H9 (cell line): Measurements from ENCODE around the gene KLF16. TPM values are rescaled to one million over a fixed set of nuclear protein-coding genes. Genes with fewer than 3 reads are reported as not detected.
A peak's percentile ranks its signal among the peaks of the same experiment; 100 is the strongest.

Experiments
- DNase-seq: peaks from one replicate; pipeline ENCODE4 v3.0.0-alpha.2; 2017
- H2AFZ ChIP-seq: one replicate; pipeline ENCODE4 v1.6.1; 2013; ENCODE audit warnings: mild to moderate bottlenecking, low read length, control low read depth, moderate library complexity
- H2AK5ac ChIP-seq: 2 replicates; pipeline ENCODE4 v1.6.1; 2013; ENCODE audit warnings: low read length, control low read depth, mixed read lengths; ENCODE audit not compliant: insufficient read length
- H2BK120ac ChIP-seq: one replicate; pipeline ENCODE4 v1.6.1; 2013; ENCODE audit warnings: low read depth, mild to moderate bottlenecking, low read length, control low read depth, inconsistent platforms; ENCODE audit not compliant: poor library complexity, severe bottlenecking
- H2BK12ac ChIP-seq: 2 replicates; pipeline ENCODE4 v1.6.1; 2013; ENCODE audit warnings: low read length, control low read depth, mixed read lengths, low read depth; ENCODE audit not compliant: insufficient read length
- H2BK15ac ChIP-seq: 2 replicates; pipeline ENCODE4 v1.6.1; 2013; ENCODE audit warnings: low read depth, low read length, control low read depth
- H2BK20ac ChIP-seq: one replicate; pipeline ENCODE4 v1.6.1; 2013; ENCODE audit warnings: low read depth, mild to moderate bottlenecking, low read length, control low read depth, inconsistent platforms; ENCODE audit not compliant: poor library complexity, severe bottlenecking
- H2BK5ac ChIP-seq: 2 replicates; pipeline ENCODE4 v1.6.1; 2013; ENCODE audit warnings: low read length, control low read depth, mixed read lengths; ENCODE audit not compliant: insufficient read length
- H3K14ac ChIP-seq: 2 replicates; pipeline ENCODE4 v1.6.1; 2013; ENCODE audit warnings: low read length, control low read depth; ENCODE audit not compliant: insufficient read depth
- H3K18ac ChIP-seq: 2 replicates; pipeline ENCODE4 v1.6.1; 2013; ENCODE audit warnings: low read depth, mild to moderate bottlenecking, mixed read lengths, low read length, control low read depth; ENCODE audit not compliant: insufficient read length
- H3K23ac ChIP-seq: 2 replicates; pipeline ENCODE4 v1.6.1; 2013; ENCODE audit warnings: low read length, control low read depth, mixed read lengths, low read depth; ENCODE audit not compliant: insufficient read length
- H3K23me2 ChIP-seq: 2 replicates; pipeline ENCODE4 v1.6.1; 2013; ENCODE audit warnings: low read depth, mild to moderate bottlenecking, mixed read lengths, low read length, control low read depth; ENCODE audit not compliant: insufficient read length, poor library complexity, severe bottlenecking
- H3K27ac ChIP-seq: 2 replicates; pipeline ENCODE4 v1.5.1; 2013; ENCODE audit warnings: low read length, control low read depth, mixed read lengths, low read depth; ENCODE audit not compliant: insufficient read length
- H3K27me3 ChIP-seq: 2 replicates; pipeline ENCODE4 v1.6.1; 2013; ENCODE audit warnings: low read length, control low read depth, inconsistent platforms; ENCODE audit not compliant: insufficient read depth
- H3K4ac ChIP-seq: 2 replicates; pipeline ENCODE4 v1.6.1; 2013; ENCODE audit warnings: low read depth, mild to moderate bottlenecking, control low read depth, inconsistent platforms, low read length, moderate library complexity
- H3K4me1 ChIP-seq: 2 replicates; pipeline ENCODE4 v1.6.1; 2013; ENCODE audit warnings: low read length, control low read depth, inconsistent platforms; ENCODE audit not compliant: insufficient read depth
- H3K4me2 ChIP-seq: 2 replicates; pipeline ENCODE4 v1.6.1; 2013; ENCODE audit warnings: low read length, control low read depth, mixed read lengths; ENCODE audit not compliant: insufficient read length, insufficient read depth
- H3K56ac ChIP-seq: 2 replicates; pipeline ENCODE4 v1.6.1; 2013; ENCODE audit warnings: low read depth, mild to moderate bottlenecking, mixed read lengths, low read length, control low read depth; ENCODE audit not compliant: insufficient read length
- H3K79me1 ChIP-seq: 2 replicates; pipeline ENCODE4 v1.6.1; 2013; ENCODE audit warnings: low read depth, mild to moderate bottlenecking, moderate library complexity, low read length, control low read depth, inconsistent platforms; ENCODE audit not compliant: insufficient read depth, poor library complexity, severe bottlenecking
- H3K79me2 ChIP-seq: 2 replicates; pipeline ENCODE4 v1.6.1; 2013; ENCODE audit warnings: low read length, control low read depth, inconsistent platforms; ENCODE audit not compliant: insufficient read depth
- H3K9ac ChIP-seq: 2 replicates; pipeline ENCODE4 v1.6.1; 2013; ENCODE audit warnings: low read length, control low read depth, mixed read lengths; ENCODE audit not compliant: insufficient read length; ENCODE audit errors: extremely low read depth
- H3K9me3 ChIP-seq: one replicate; pipeline ENCODE4 v1.6.1; 2013; ENCODE audit warnings: low read depth, low read length, inconsistent platforms; ENCODE audit not compliant: control insufficient read depth
- H3T11ph ChIP-seq: one replicate; pipeline ENCODE4 v1.6.1; 2013; ENCODE audit warnings: mild to moderate bottlenecking, low read length, control low read depth, inconsistent platforms
- H4K20me1 ChIP-seq: one replicate; pipeline ENCODE4 v1.6.1; 2013; ENCODE audit not compliant: control insufficient read depth, insufficient read length, insufficient read depth
- H4K5ac ChIP-seq: 2 replicates; pipeline ENCODE4 v1.6.1; 2013; ENCODE audit warnings: low read depth, mild to moderate bottlenecking, mixed read lengths, low read length, control low read depth; ENCODE audit not compliant: insufficient read length
- H4K8ac ChIP-seq: replicated peaks from 2 replicates; pipeline ENCODE4 v1.6.1; 2013; ENCODE audit warnings: low read length, control low read depth, mixed read lengths, low read depth; ENCODE audit not compliant: insufficient read length
- H4K91ac ChIP-seq: 2 replicates; pipeline ENCODE4 v1.6.1; 2013; ENCODE audit warnings: low read depth, mild to moderate bottlenecking, moderate library complexity, mixed read lengths, low read length, control low read depth; ENCODE audit not compliant: insufficient read length
- H3K27ac Mint-ChIP-seq, 3 experiments: 2 replicates in 2 of 3; 3 replicates in 1 of 3; pipeline ENCODE4 v1.8.0; 2020 to 2021; ENCODE audit warnings: mixed read lengths in 3 of 3, mild to moderate bottlenecking in 1 of 3, moderate library complexity in 1 of 3
- H3K27me3 Mint-ChIP-seq: 2 replicates; pipeline ENCODE4 v1.8.0; 2021; ENCODE audit warnings: low read depth, mild to moderate bottlenecking, moderate library complexity, mixed read lengths
- H3K36me3 Mint-ChIP-seq, 3 experiments: 2 replicates in 2 of 3; 3 replicates in 1 of 3; pipeline ENCODE4 v1.8.0; 2020 to 2021; ENCODE audit warnings: low read depth in 3 of 3, mixed read lengths in 3 of 3; ENCODE audit not compliant: insufficient read depth in 1 of 3
- H3K4me1 Mint-ChIP-seq, 2 experiments: 2 replicates each; pipeline ENCODE4 v1.8.0; 2020; ENCODE audit warnings: mixed read lengths in 2 of 2
- H3K4me3 Mint-ChIP-seq, 2 experiments: 2 replicates in 1 of 2; 3 replicates in 1 of 2; pipeline ENCODE4 v1.8.0; 2020 to 2021; ENCODE audit warnings: mild to moderate bottlenecking in 2 of 2, mixed read lengths in 2 of 2, moderate library complexity in 1 of 2
- H3K9me3 Mint-ChIP-seq, 2 experiments: 2 replicates in 1 of 2; 3 replicates in 1 of 2; pipeline ENCODE4 v1.8.0; 2020; ENCODE audit warnings: mild to moderate bottlenecking in 2 of 2, mixed read lengths in 2 of 2, moderate library complexity in 1 of 2
- CTCF ChIP-seq: fragments of 200-600 bp; sonication (generic); conservative IDR thresholded peaks from 3 replicates; pipeline ENCODE4 v1.8.0; 2021; ENCODE audit warnings: antibody characterized with exemption, mild to moderate bottlenecking
- WGBS: extraction: QIAGEN DNeasy Blood & Tissue Kit; methylation state at CpG from one replicate; pipeline ENCODE4 v1.1.7; 2013; ENCODE audit warnings: missing lambda C conversion rate, low lambda C conversion rate, mixed read lengths; ENCODE audit not compliant: insufficient read length; ENCODE audit errors: extremely low coverage; 5-methylcytosine and 5-hydroxymethylcytosine counted together
- total RNA-seq: library from RNA; stranded (reverse); gene quantifications from 2 replicates; pipeline ENCODE4 v1.2.1, GENCODE V29; 2021

The KLF16 gene
- total RNA-seq, 1 experiment from 2014 or later, result 66.8 TPM

GRCh38 chr19:1912760-1913505 lies 49.6 kb upstream of the KLF16 start:
- Histone ChIP-seq H2AK5ac (no peak overlapping the region), H3K4me2 (no peak overlapping the region), H4K5ac (no peak overlapping the region), H2BK20ac (no peak overlapping the region), H3K9me3 (no peaks in the 10 kb centered on the region), H2BK12ac (no peak overlapping the region), H3K18ac (no peak overlapping the region), H2AFZ (no peak overlapping the region), H3K4ac (no peak overlapping the region), H2BK120ac (no peak overlapping the region), H3K14ac (no peak overlapping the region; the same call in 1 of the 2 replicates), H4K20me1 (no peaks in the 10 kb centered on the region), H2BK5ac (no peak overlapping the region), H3K9ac (no peak overlapping the region), H4K91ac (no peak overlapping the region), H2BK15ac (no peak overlapping the region), H3K27ac (no peak overlapping the region), H3K27me3 (no peaks in the 10 kb centered on the region), H3K79me2 (peaks cover 11% of the 10 kb centered on the region; the same call in 1 of the 2 replicates), H4K8ac (no peak overlapping the region), H3K56ac (no peak overlapping the region), H3K4me1 (no peaks in the 10 kb centered on the region), H3T11ph (no peak overlapping the region), H3K23ac (no peak overlapping the region), H3K79me1 (peaks cover 4% of the 10 kb centered on the region), H3K23me2 (no peaks in the 10 kb centered on the region)
- no peak for DNase-seq
- H3K4me3 Mint-ChIP-seq, result no peak overlapping the region
- no peaks in the 10 kb centered on the region for H3K27me3 Mint-ChIP-seq
- H3K27ac Mint-ChIP-seq, result peak overlapping the region in 2 of 3 experiments; percentile 23 to 55; a peak in 2 of 7 replicates
- H3K4me1 Mint-ChIP-seq, result no peaks in the 10 kb centered on the region
- TF ChIP-seq CTCF, result no peak
- H3K36me3 Mint-ChIP-seq, result peaks cover 6 to 24% (median 21%) of the 10 kb centered on the region in 3 experiments
- H3K9me3 Mint-ChIP-seq, result no peaks in the 10 kb centered on the region
- no CpG with 5 or more reads among the region's 77 CpGs for WGBS
